AG04449 (cell line): Measurements from ENCODE around the gene BCOR.

Experiments used
- CTCF ChIA-PET: fragments of 350-600 bp; formaldehyde crosslinking; extraction: SDS; loops from one replicate; lab custom pipeline; 2021; ENCODE audit warnings: antibody characterized with exemption; lab: Yijun Ruan, JAX
- POLR2A ChIA-PET: fragments of 400-600, 350-600 bp; formaldehyde crosslinking; extraction: SDS; loops from one replicate; lab custom pipeline; 2020; ENCODE audit warnings: antibody characterized with exemption, inconsistent platforms; lab: Yijun Ruan, JAX
- DNase-seq: peaks from one replicate; pipeline ENCODE4 v3.0.0-alpha.2; 2010; ENCODE audit warnings: low read depth, low spot score
- H3K4me3 ChIP-seq: 2 replicates; pipeline ENCODE4 v1.5.1; 2011; ENCODE audit warnings: low read depth, mild to moderate bottlenecking, control low read depth, low read length
- CTCF ChIP-seq: IDR thresholded peaks from one replicate; pipeline ENCODE4 v1.5.1; 2011; ENCODE audit warnings: mild to moderate bottlenecking, moderate library complexity, low read length, control low read depth, inconsistent platforms; ENCODE audit not compliant: insufficient read depth; ENCODE audit errors: missing control alignments

The BCOR gene

GRCh38 chrX:40117715-40118285, 20.0 kb upstream of the BCOR start:
- no peak for DNase-seq
- CTCF ChIA-PET = interaction anchor here (0.6 kb wide), 1 partner anchor 302 kb away, joined by 3 read pairs; no protein-coding TSS in a partner anchor
- TF ChIP-seq CTCF = no peak
- POLR2A ChIA-PET = no interaction called here
- no peak overlapping the region for H3K4me3 ChIP-seq

- CTCF ChIA-PET = no interaction called here
- no peak for TF ChIP-seq CTCF
- no peak overlapping the region for H3K4me3 ChIP-seq
- POLR2A ChIA-PET = no interaction called here
- DNase-seq = no peak
Measured at GRCh38 chrX:40116925-40117324, 19.2 kb upstream of the BCOR start.

GRCh38 chrX:40112996-40113395, 15.2 kb upstream of the BCOR start:
- CTCF ChIA-PET = no interaction called here
- no peak for TF ChIP-seq CTCF
- no peak for DNase-seq
- POLR2A ChIA-PET = interaction anchor here (1.2 kb wide), 1 partner anchor 20 kb away, joined by 4 read pairs; no protein-coding TSS in a partner anchor
- H3K4me3 ChIP-seq = no peak overlapping the region

GRCh38 chrX:40111868-40112267, 14.1 kb upstream of the BCOR start:
- DNase-seq = no peak
- no peak overlapping the region for H3K4me3 ChIP-seq
- no peak for TF ChIP-seq CTCF
- CTCF ChIA-PET = no interaction called here
- POLR2A ChIA-PET = no interaction called here

- peak overlapping the region; percentile 54 for H3K4me3 ChIP-seq
- POLR2A ChIA-PET = interaction anchor here (1.2 kb wide), 1 partner anchor 12 kb away, joined by 4 read pairs; the partner anchor contains the start of gene BCOR
- CTCF ChIA-PET = no interaction called here
- no peak for TF ChIP-seq CTCF
- DNase-seq = no peak
Measured at GRCh38 chrX:40109288-40110008, 11.7 kb upstream of the BCOR start.

GRCh38 chrX:40108959-40109287, 11.2 kb upstream of the BCOR start:
- TF ChIP-seq CTCF = no peak
- peak overlapping the region; percentile 54 for H3K4me3 ChIP-seq
- no peak for DNase-seq
- ChIA-PET POLR2A (interaction anchor here (1.4 kb wide), 1 partner anchor 11 kb away, joined by 6 read pairs; the partner anchor contains the start of gene BCOR), CTCF (no interaction called here)
